Measurements from ENCODE around the gene FAIM2.

DNA sequence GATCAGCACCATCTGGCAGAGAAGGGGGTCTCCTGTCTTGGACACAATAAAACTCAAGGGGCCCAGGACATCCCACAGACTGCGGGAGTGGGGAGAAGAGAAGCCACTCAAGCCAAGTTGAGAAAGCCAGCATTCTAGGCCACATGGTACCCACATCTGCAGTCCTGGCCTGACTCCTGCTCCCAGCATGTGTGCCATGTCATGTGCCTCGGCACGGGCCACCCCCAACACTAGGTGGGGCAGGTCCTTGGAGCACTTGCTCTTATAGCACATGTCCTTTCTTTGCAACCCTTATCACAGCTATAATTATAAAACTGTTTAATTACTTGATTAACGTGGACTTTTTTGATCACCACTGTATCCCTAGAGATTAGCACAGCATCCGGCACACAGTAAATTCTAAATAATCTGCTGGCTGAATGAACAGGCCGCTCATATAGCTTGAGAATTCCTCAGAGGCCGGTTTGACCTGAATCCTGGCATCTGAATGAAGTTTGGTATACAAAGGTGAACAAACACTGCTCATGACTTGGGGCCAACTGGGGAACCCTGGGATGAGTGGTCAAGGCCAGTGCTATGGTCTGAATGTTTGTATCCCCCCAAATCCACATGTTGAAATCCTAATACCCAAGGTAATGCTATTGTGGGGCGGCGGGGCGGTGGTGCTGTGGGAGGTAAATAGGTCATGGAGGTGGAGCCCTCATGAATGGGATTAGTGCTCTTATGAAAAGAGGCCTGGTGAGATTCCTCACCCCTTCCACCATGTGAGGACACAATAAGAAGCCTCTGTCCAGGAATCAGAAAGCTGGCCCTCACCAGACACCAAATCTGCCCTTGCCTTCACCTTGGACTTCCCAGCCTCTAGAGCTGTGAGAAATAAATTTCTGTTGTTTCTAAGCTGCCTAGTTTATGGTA, 82.1 kb downstream of the FAIM2 start:
- TF ChIP-seq, protein P1, sequence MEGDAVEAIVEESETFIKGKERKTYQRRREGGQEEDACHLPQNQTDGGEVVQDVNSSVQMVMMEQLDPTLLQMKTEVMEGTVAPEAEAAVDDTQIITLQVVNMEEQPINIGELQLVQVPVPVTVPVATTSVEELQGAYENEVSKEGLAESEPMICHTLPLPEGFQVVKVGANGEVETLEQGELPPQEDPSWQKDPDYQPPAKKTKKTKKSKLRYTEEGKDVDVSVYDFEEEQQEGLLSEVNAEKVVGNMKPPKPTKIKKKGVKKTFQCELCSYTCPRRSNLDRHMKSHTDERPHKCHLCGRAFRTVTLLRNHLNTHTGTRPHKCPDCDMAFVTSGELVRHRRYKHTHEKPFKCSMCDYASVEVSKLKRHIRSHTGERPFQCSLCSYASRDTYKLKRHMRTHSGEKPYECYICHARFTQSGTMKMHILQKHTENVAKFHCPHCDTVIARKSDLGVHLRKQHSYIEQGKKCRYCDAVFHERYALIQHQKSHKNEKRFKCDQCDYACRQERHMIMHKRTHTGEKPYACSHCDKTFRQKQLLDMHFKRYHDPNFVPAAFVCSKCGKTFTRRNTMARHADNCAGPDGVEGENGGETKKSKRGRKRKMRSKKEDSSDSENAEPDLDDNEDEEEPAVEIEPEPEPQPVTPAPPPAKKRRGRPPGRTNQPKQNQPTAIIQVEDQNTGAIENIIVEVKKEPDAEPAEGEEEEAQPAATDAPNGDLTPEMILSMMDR (IDR thresholded peaks at IDR 0.05), result no peak
- TF ChIP-seq, protein P2, sequence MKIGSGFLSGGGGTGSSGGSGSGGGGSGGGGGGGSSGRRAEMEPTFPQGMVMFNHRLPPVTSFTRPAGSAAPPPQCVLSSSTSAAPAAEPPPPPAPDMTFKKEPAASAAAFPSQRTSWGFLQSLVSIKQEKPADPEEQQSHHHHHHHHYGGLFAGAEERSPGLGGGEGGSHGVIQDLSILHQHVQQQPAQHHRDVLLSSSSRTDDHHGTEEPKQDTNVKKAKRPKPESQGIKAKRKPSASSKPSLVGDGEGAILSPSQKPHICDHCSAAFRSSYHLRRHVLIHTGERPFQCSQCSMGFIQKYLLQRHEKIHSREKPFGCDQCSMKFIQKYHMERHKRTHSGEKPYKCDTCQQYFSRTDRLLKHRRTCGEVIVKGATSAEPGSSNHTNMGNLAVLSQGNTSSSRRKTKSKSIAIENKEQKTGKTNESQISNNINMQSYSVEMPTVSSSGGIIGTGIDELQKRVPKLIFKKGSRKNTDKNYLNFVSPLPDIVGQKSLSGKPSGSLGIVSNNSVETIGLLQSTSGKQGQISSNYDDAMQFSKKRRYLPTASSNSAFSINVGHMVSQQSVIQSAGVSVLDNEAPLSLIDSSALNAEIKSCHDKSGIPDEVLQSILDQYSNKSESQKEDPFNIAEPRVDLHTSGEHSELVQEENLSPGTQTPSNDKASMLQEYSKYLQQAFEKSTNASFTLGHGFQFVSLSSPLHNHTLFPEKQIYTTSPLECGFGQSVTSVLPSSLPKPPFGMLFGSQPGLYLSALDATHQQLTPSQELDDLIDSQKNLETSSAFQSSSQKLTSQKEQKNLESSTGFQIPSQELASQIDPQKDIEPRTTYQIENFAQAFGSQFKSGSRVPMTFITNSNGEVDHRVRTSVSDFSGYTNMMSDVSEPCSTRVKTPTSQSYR (CRISPR knock-in tag; IDR thresholded peaks at IDR 0.05), result no peak
